ENCODE data around the gene ATP6V0E1. TPM values are rescaled to one million over a fixed set of nuclear protein-coding genes. Genes with fewer than 3 reads are reported as not detected.

ATP6V0E1 gene
- 117 and 149 TPM in 2 replicates for total RNA-seq

DNA sequence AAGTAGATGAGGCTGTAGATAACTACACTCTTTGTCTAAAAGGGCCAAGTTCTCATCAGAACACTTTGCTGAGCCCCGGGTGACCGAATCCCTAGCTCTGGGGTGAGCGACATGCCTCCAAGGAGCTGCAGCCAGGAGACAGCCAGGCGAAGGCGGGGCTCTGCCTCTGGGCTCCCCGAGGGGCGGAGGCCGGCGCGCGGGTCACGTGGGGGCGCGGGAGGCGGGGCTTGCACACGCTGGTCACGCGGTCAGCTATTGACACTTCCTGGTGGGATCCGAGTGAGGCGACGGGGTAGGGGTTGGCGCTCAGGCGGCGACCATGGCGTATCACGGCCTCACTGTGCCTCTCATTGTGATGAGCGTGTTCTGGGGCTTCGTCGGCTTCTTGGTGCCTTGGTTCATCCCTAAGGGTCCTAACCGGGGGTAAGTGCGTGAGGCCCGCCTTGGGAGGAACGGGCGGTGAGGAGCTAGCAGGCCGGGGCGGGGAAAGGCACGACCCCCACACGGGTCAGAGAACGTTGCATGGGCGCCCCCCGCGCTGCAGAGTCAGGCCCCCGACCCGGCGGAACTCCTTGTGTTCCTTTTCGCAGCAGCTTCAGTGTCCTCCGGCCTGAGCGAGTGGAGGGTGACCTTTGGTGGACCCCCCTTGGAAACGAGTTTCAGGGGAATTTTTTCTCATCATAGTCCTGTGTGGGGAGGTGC lies at the start of gene ATP6V0E1:
Gene ATP6V0E1, plus strand, starts transcription at position 230 of the 702 bp plus-strand sequence. Its CDS starts 90 bp downstream, at position 320.

DNA sequence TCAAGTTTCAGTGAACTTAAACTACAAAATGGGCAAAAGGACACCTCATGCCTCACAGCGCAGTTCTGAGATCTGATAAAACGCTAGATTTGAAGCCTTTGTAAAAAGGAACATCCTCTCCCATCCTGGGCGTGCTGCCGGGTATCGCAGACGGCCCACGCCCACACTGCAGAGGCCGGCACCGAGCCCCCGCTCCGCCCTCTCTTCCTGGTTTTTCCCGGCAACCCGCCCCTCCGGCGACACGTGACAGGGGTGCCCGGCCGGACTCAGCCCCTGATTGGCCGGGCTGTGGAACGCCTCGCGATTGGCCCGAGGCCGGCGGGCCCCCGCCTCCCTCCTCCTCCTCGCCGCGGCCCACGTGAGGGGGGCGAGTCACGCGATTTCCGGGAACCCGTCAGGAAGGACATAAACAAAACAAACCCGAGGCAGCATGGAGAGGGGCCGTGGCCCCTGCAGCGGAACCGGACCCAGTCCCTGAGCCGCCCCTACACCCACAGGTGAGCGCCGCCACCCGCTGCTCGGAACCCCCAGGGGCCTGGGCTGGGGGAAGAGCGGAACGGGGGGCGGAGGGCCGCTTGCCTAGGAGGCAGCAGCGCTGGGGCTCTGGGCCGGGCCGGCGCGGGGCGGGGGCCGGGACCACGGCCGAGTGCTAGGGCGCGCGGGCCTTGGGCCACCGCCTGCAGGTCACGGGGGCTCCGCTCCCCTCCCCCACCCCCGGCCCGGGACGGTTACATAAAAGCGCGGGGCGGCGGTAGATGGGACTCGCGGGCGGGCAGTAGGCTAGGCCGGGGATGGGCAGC lies 72.6 kb downstream of the ATP6V0E1 start, which contains the start of gene CREBRF:
Gene CREBRF, plus strand, starts transcription at position 370 of the 800 bp plus-strand sequence. CDS start 24,424 bp downstream, outside the sequence.

Small RNA genes within 50 kb of the gene (small RNA-seq; reads per million reads assigned to genes)
- gene RF00019 (ENCODE audit: low replicate concordance) (not detected), gene SNORA74B (ENCODE audit: low replicate concordance) (553 reads per million, percentile 99 among the genes with 10 or more reads in this experiment)

Other genes starting within 250 kb of the ATP6V0E1 start
- 37.4 and 102 TPM in 2 replicates for gene DUSP1, start 212.6 kb upstream of the ATP6V0E1 start, total RNA-seq
- 73.3 and 166 TPM in 2 replicates for gene ERGIC1, start 149.5 kb upstream of the ATP6V0E1 start, total RNA-seq
- 33.6 and 34.4 TPM in 2 replicates for gene RPL26L1, start 24.3 kb upstream of the ATP6V0E1 start, total RNA-seq
- gene CREBRF, start 72.6 kb downstream of the ATP6V0E1 start, total RNA-seq, result 9.0 and 18.8 TPM in 2 replicates
- gene BNIP1, start 160.8 kb downstream of the ATP6V0E1 start, total RNA-seq, result 13.3 and 19.5 TPM in 2 replicates

All from placental pericyte (primary cell).